Measurements from ENCODE around the gene STAT5B.

Gene STAT5B

GRCh38 chr17:42163113-42163512 is 113.1 kb downstream of the STAT5B start:
- peak; percentile 42 for TF ChIP-seq CTCF (IDR thresholded peaks at IDR 0.05; ENCODE audit: control insufficient read depth, insufficient read depth, low read depth, low read length, missing control alignments)
- no peak overlapping the region for H3K4me3 ChIP-seq (ENCODE audit: control insufficient read depth, low read depth, low read length)
- no peak for DNase-seq (ENCODE audit: low read depth)

DNA sequence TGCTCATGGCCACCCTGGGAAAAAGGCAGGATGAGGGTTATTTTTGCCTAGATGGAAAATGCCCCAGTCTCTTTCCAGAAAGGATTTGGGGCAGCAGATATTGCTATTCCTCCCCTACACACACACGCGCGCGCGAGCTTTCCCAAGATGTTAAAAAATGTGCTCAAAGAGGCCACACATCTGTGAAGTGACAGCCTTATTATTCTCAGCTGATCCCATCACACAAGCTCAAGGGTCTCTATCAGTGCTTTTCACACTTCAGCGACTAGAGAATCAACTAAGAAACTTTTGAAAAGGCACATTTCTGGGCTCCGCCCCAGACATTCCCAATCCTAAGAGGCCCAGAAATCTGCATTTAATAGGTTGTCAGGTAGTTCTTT is 115.7 kb downstream of the STAT5B start:
- no peak overlapping the region for H3K4me3 ChIP-seq (ENCODE audit: control insufficient read depth, low read depth, low read length)
- DNase-seq (ENCODE audit: low read depth) = no peak
- no peak for TF ChIP-seq CTCF (IDR thresholded peaks at IDR 0.05; ENCODE audit: control insufficient read depth, insufficient read depth, low read depth, low read length, missing control alignments)

GRCh38 chr17:42159796-42160530 is 116.2 kb downstream of the STAT5B start:
- TF ChIP-seq CTCF (IDR thresholded peaks at IDR 0.05; ENCODE audit: control insufficient read depth, insufficient read depth, low read depth, low read length, missing control alignments) = no peak

GRCh38 chr17:42155614-42156045 is 120.6 kb downstream of the STAT5B start:
- H3K4me3 ChIP-seq (ENCODE audit: control insufficient read depth, low read depth, low read length) = peak overlapping the region; percentile 43
- TF ChIP-seq CTCF (IDR thresholded peaks at IDR 0.05; ENCODE audit: control insufficient read depth, insufficient read depth, low read depth, low read length, missing control alignments) = no peak
- no peak for DNase-seq (ENCODE audit: low read depth)

More at GRCh38 chr17:42159796-42160530, 116.2 kb downstream of the STAT5B start:
- DNase-seq (ENCODE audit: low read depth) = no peak
- no peak overlapping the region for H3K4me3 ChIP-seq (ENCODE audit: control insufficient read depth, low read depth, low read length)

DNA sequence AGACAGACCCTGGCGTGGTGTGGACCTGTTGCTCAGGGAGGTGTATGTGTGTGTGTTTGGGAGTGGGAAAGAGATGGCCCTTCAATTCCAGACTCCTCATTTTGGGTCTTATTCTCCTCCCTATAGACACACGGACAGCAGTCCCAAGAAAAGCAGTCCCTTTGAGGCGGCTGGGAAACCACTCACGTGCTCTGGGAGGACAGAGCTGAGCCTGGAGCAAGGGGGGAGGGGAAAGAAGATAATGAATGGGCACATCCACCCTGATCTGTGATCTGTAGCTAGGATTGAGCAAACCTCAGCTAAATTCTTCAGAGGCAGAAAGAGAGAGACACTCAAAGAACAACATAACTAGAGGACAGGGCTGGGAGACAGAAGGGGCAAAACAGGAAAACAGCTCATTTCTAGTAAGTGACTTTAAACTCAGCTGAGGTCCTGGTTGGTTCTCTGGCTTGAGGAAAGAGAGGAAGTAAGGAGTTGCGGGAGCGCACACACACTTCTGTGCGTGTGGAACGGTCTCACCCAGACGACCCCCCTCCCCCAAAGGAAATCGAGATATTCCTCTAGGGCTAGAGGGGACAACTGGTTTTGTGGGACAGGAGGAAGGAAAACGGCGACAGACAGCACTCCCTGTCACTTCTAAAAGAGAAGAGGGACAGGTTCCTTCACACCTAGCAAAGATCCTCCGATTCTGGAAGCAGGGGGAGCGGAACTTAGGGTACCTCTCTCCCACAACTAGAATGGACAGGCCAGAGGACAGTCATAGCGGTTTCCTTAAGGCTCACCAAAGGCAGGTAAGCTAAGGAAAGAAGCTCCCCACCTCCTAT is 122.1 kb downstream of the STAT5B start:
- H3K4me3 ChIP-seq (ENCODE audit: control insufficient read depth, low read depth, low read length) = peak overlapping the region; percentile 57
- TF ChIP-seq CTCF (IDR thresholded peaks at IDR 0.05; ENCODE audit: control insufficient read depth, insufficient read depth, low read depth, low read length, missing control alignments) = no peak
- no peak for DNase-seq (ENCODE audit: low read depth)

All from AG09309 (cell line).